Thyroid gland (tissue), 4 donors: ENCODE results near the gene RAP1GAP. TPM values are rescaled to one million over a fixed set of nuclear protein-coding genes. Genes with fewer than 3 reads are reported as not detected.
A peak's percentile ranks its signal among the peaks of the same experiment; 100 is the strongest.

Source experiments
- DNase-seq, 2 donors: peaks; one replicate each; pipeline ENCODE4 v3.0.0-alpha.2; 2019
- H3K27ac ChIP-seq, 3 donors: fragments of 200-600 bp; sonication (generic); 1 replicate in 2 of 3; 2 replicates in 1 of 3; pipeline ENCODE4 v1.5.1; 2016 to 2019; ENCODE audit warnings: mild to moderate bottlenecking in 1 of 3, moderate library complexity in 1 of 3
- H3K27me3 ChIP-seq: fragments of 200-600 bp; sonication (generic); one replicate; pipeline ENCODE4 v1.5.1; 2019
- H3K36me3 ChIP-seq, 2 donors: fragments of 200-600 bp; sonication (generic); one replicate each; pipeline ENCODE4 v1.5.1; 2016 to 2019
- H3K4me1 ChIP-seq, 2 donors: fragments of 200-600 bp; sonication (generic); one replicate each; pipeline ENCODE4 v1.5.1; 2017 to 2019
- H3K4me3 ChIP-seq, 3 donors: fragments of 200-600 bp; sonication (generic); replicated peaks in 1 of 3; 1 replicate in 2 of 3; 2 replicates in 1 of 3; pipeline ENCODE4 v1.5.1; 2016; ENCODE audit warnings: mild to moderate bottlenecking in 1 of 3
- H3K9me3 ChIP-seq: fragments of 200-600 bp; sonication (generic); one replicate; pipeline ENCODE4 v1.5.1; 2017
- CTCF ChIP-seq, 6 experiments: fragments of 200-600 bp in 3 of 6; fragments of 450-650 bp in 3 of 6; sonication (generic) in 3 of 6; IDR thresholded peaks; one replicate each; pipeline ENCODE4 v1.5.1; 2016 to 2019; ENCODE audit warnings: antibody characterized with exemption in 6 of 6, mild to moderate bottlenecking in 2 of 6, inconsistent platforms in 1 of 6, moderate library complexity in 1 of 6
- POLR2A ChIP-seq, 2 donors: fragments of 450-650 bp; IDR thresholded peaks; one replicate each; pipeline ENCODE4 v1.6.1; 2017; ENCODE audit warnings: antibody characterized with exemption in 2 of 2, mild to moderate bottlenecking in 2 of 2, moderate library complexity in 1 of 2
- WGBS, 2 donors: methylation state at CpG; one replicate each; pipeline ENCODE4 v1.1.5; 2017; 5-methylcytosine and 5-hydroxymethylcytosine counted together
- intact Hi-C: fragments of 100-400 bp; cut with DNase I; formaldehyde crosslinking; loops from one replicate; pipeline ENCODE4 v1.15.1; 2023
- total RNA-seq, 4 donors: library from RNA; depleted of rRNA; stranded (reverse); fragments of >200 nt; gene quantifications; one replicate each; pipeline ENCODE4 v1.2.3, GENCODE V29; 2016

The RAP1GAP gene
- total RNA-seq, 4 donors from 2014 or later, result 256 to 588 (median 506) TPM

- H3K4me1 ChIP-seq, result peaks cover 9 to 25% of the 10 kb centered on the region in 2 donors
- intact Hi-C loops, result no loop called here
- H3K27ac ChIP-seq, result no peak overlapping the region
- TF ChIP-seq POLR2A (IDR thresholded peaks at IDR 0.05) (no peak), CTCF (IDR thresholded peaks at IDR 0.05) (no peak)
- no peak for DNase-seq
- no peaks in the 10 kb centered on the region for H3K9me3 ChIP-seq
- no peaks in the 10 kb centered on the region for H3K27me3 ChIP-seq
- H3K4me3 ChIP-seq, result no peak overlapping the region
- WGBS, 2 donors, result 90 to 92% methylated on average over 12 of the region's 12 CpGs
- peaks cover 20 to 24% of the 10 kb centered on the region in 2 donors for H3K36me3 ChIP-seq
Measured at GRCh38 chr1:21592086-21592865, 76.9 kb downstream of the RAP1GAP start.

- intact Hi-C loops, result no loop called here
- no peak for TF ChIP-seq POLR2A (IDR thresholded peaks at IDR 0.05)
- TF ChIP-seq CTCF (IDR thresholded peaks at IDR 0.05), result no peak
- peak in 1 of 2 donors; percentile 40 for DNase-seq
- 41 to 59% methylated on average over 7 to 13 of the region's 13 CpGs for WGBS, 2 donors
- H3K36me3 ChIP-seq, result peaks cover 7 to 11% of the 10 kb centered on the region in 2 donors
- H3K27ac ChIP-seq, result peak overlapping the region in 2 of 3 donors; percentile 19 to 54
- no peak overlapping the region for H3K4me3 ChIP-seq
- H3K27me3 ChIP-seq, result no peaks in the 10 kb centered on the region
- peaks cover 19 to 38% of the 10 kb centered on the region in 2 donors for H3K4me1 ChIP-seq
- no peaks in the 10 kb centered on the region for H3K9me3 ChIP-seq
Measured at GRCh38 chr1:21590934-21591333, 78.2 kb downstream of the RAP1GAP start.

GRCh38 chr1:21590126-21590880, 78.9 kb downstream of the RAP1GAP start:
- no peak overlapping the region for H3K4me3 ChIP-seq
- peaks cover under 1 to 7% of the 10 kb centered on the region in 2 donors for H3K36me3 ChIP-seq
- DNase-seq, result peak; percentile 46 to 62
- peaks cover 19 to 38% of the 10 kb centered on the region in 2 donors for H3K4me1 ChIP-seq
- 16 to 42% methylated on average over 5 to 16 of the region's 23 CpGs for WGBS, 2 donors
- H3K27me3 ChIP-seq, result no peaks in the 10 kb centered on the region
- no peak for TF ChIP-seq CTCF (IDR thresholded peaks at IDR 0.05)
- no peak for TF ChIP-seq POLR2A (IDR thresholded peaks at IDR 0.05)
- intact Hi-C loops, result no loop called here
- H3K9me3 ChIP-seq, result no peaks in the 10 kb centered on the region
- peak overlapping the region; percentile 5 to 54 (median 19) for H3K27ac ChIP-seq

GRCh38 chr1:21589618-21590017, 79.5 kb downstream of the RAP1GAP start:
- DNase-seq, result no peak
- 75 to 88% methylated on average over 5 of the region's 5 CpGs for WGBS, 2 donors
- H3K9me3 ChIP-seq, result no peaks in the 10 kb centered on the region
- H3K4me3 ChIP-seq, result no peak overlapping the region
- peak overlapping the region; percentile 5 to 54 (median 19) for H3K27ac ChIP-seq
- intact Hi-C loops, result no loop called here
- no peaks in the 10 kb centered on the region for H3K27me3 ChIP-seq
- H3K4me1 ChIP-seq, result peaks cover 19 to 38% of the 10 kb centered on the region in 2 donors
- no peak for TF ChIP-seq POLR2A (IDR thresholded peaks at IDR 0.05)
- no peak for TF ChIP-seq CTCF (IDR thresholded peaks at IDR 0.05)
- H3K36me3 ChIP-seq, result peaks cover 0 to 7% of the 10 kb centered on the region in 2 donors

GRCh38 chr1:21587602-21587953, 81.6 kb downstream of the RAP1GAP start:
- Histone ChIP-seq H3K27ac (peak overlapping the region; percentile 58 to 85 (median 61)), H3K36me3 (no peaks in the 10 kb centered on the region), H3K4me1 (peaks cover 19 to 38% of the 10 kb centered on the region in 2 donors), H3K4me3 (no peak overlapping the region), H3K27me3 (no peaks in the 10 kb centered on the region), H3K9me3 (no peaks in the 10 kb centered on the region)
- DNase-seq, result no peak
- 94 to 100% methylated on average over 2 to 3 of the region's 5 CpGs for WGBS, 2 donors
- intact Hi-C loops, result no loop called here
- no peak for TF ChIP-seq POLR2A (IDR thresholded peaks at IDR 0.05)
- TF ChIP-seq CTCF (IDR thresholded peaks at IDR 0.05), result no peak
